Common myeloid progenitor, CD34-positive (primary cell): ENCODE measurements around the gene RAB44.
"Not testable (repeated sequence)": the region's sequence is repeated elsewhere in the genome, so short reads cannot be mapped to it uniquely, and the experiment has no call there.

ENCODE experiments used
- CTCF ChIA-PET: fragments of 350-600 bp; sonication (Branson Sonifier 250); formaldehyde crosslinking; loops from one replicate; lab custom pipeline; 2021; ENCODE audit warnings: antibody characterized with exemption; lab: Charles Lee
- POLR2A ChIA-PET: fragments of 350-600 bp; sonication (Branson Sonifier 250); formaldehyde crosslinking; loops from one replicate; lab custom pipeline; 2021; ENCODE audit warnings: antibody characterized with exemption; lab: Charles Lee
- DNase-seq, 3 donors: peaks; one replicate each; pipeline versions ENCODE4 v3.0.0 to v3.0.0-alpha.2; 2013
- H3K27ac ChIP-seq, 2 experiments: 1 replicate in 1 of 2; 2 replicates in 1 of 2; pipeline ENCODE4 v1.7.0; 2013; ENCODE audit warnings: inconsistent platforms in 2 of 2, low read length in 2 of 2, mild to moderate bottlenecking in 2 of 2, low read depth in 1 of 2, moderate library complexity in 1 of 2; ENCODE audit not compliant: severe bottlenecking in 2 of 2, insufficient read depth in 1 of 2, poor library complexity in 1 of 2
- H3K27me3 ChIP-seq, 5 experiments: replicated peaks in 2 of 5; 1 replicate in 3 of 5; 2 replicates in 2 of 5; pipeline versions ENCODE4 v1.6.1 to v1.7.0; 2013; ENCODE audit warnings: low read length in 4 of 5, mild to moderate bottlenecking in 2 of 5, moderate library complexity in 2 of 5, inconsistent platforms in 1 of 5; ENCODE audit not compliant: insufficient read depth in 5 of 5, control insufficient read depth in 4 of 5
- H3K36me3 ChIP-seq, 4 experiments: 1 replicate in 2 of 4; 2 replicates in 2 of 4; pipeline versions ENCODE4 v1.6.1 to v1.7.0; 2013; ENCODE audit warnings: low read length in 3 of 4, control low read depth in 1 of 4, mild to moderate bottlenecking in 1 of 4; ENCODE audit not compliant: control insufficient read depth in 4 of 4, insufficient read depth in 4 of 4
- H3K4me1 ChIP-seq, 4 experiments: 1 replicate in 3 of 4; 2 replicates in 1 of 4; pipeline versions ENCODE4 v1.6.1 to v1.7.1; 2013; ENCODE audit warnings: low read length in 3 of 4, mild to moderate bottlenecking in 3 of 4, control low read depth in 1 of 4, inconsistent platforms in 1 of 4, moderate library complexity in 1 of 4; ENCODE audit not compliant: control insufficient read depth in 4 of 4, insufficient read depth in 4 of 4; ENCODE audit errors: control extremely low read depth in 1 of 4
- H3K4me3 ChIP-seq, 7 experiments: 1 replicate in 4 of 7; 2 replicates in 3 of 7; pipeline versions ENCODE4 v1.5.1 to v1.7.0; 2013; ENCODE audit warnings: mild to moderate bottlenecking in 7 of 7, low read length in 6 of 7, moderate library complexity in 6 of 7, inconsistent platforms in 2 of 7, low read depth in 2 of 7, control low read depth in 1 of 7; ENCODE audit not compliant: insufficient read depth in 4 of 7, control insufficient read depth in 1 of 7; ENCODE audit errors: extremely low read depth in 1 of 7
- H3K9me3 ChIP-seq, 5 experiments: 1 replicate in 4 of 5; 2 replicates in 1 of 5; pipeline versions ENCODE4 v1.6.1 to v1.7.1; 2013; ENCODE audit warnings: low read length in 4 of 5, mild to moderate bottlenecking in 2 of 5, inconsistent platforms in 1 of 5, low read depth in 1 of 5, moderate library complexity in 1 of 5; ENCODE audit not compliant: control insufficient read depth in 4 of 5, insufficient read depth in 2 of 5; ENCODE audit errors: control extremely low read depth in 1 of 5
- WGBS: methylation state at CpG from one replicate; pipeline ENCODE4 v1.1.5; 2013; ENCODE audit not compliant: insufficient coverage; 5-methylcytosine and 5-hydroxymethylcytosine counted together

The RAB44 gene

DNA sequence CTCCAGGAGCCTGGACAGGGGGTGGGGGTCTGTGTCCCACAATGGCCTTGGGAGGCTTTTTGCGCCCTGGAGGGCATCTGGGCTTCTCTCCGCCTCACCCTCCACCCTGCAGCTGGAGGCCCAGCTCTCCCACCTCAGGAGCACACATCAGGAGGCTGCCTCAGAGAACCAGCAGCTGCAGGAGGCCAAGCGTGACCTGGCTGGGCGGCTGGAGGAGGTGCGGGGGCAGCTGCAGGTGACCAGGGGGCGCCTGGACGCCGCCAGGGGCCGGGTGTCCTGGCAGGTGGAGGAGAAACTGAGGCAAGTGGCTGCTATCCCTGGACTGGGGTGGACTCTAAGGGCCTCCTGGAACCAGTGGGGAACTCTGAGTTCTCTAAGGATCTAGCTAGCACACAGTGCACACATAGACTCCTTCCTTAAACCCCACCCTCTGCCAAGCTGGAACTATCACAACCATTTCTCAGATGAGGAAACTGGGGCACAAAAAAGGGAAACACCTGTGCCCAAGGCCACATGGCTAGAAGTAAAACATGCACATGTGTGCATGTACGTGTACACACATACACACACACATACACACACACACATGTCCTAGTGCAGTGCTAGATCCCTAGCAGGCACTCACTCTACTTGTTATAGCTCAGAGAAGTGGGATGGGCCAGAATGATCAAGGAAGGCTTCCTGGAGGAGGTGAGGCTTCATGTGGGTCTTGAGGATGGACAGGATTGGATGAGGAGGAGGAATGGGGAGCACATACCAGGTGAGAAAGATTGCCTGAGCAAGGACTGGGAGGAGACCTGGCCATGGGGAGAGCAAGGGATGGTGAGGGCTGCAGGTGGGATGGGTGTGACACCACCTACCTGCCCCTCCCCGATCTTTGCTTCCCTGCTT is 22.9 kb downstream of the RAB44 start:
- WGBS, result 91% methylated on average over 9 of the region's 11 CpGs
- peak in 1 of 3 donors; percentile 5 for DNase-seq
- no peak overlapping the region for H3K27ac ChIP-seq
- H3K4me1 ChIP-seq, result peaks cover 0 to 6% (median 0%) of the 10 kb centered on the region in 4 experiments
- ChIA-PET CTCF (interaction anchor here (1.0 to 1.4 kb wide), 4 partner anchors 23 to 133 kb away, joined by 3 to 4 read pairs (median 4); partner anchors contain the start of gene RAB44), POLR2A (interaction anchor here (0.6 kb wide), 1 partner anchor 42 kb away, joined by 3 read pairs; the partner anchor contains the start of gene CDKN1A)
- peaks cover 0 to 14% (median 2%) of the 10 kb centered on the region in 4 experiments for H3K36me3 ChIP-seq
- no peaks in the 10 kb centered on the region for H3K27me3 ChIP-seq
- no peak overlapping the region for H3K4me3 ChIP-seq
- H3K9me3 ChIP-seq, result no peaks in the 10 kb centered on the region

GRCh38 chr6:36721369-36722140 is 23.9 kb downstream of the RAB44 start:
- no peaks in the 10 kb centered on the region for H3K27me3 ChIP-seq
- no peaks in the 10 kb centered on the region for H3K9me3 ChIP-seq
- no peak overlapping the region for H3K4me3 ChIP-seq
- ChIA-PET CTCF (interaction anchor here (0.6 to 4.8 kb wide), 4 partner anchors 10 to 105 kb away, joined by 3 to 27 read pairs (median 4); no protein-coding TSS in a partner anchor), POLR2A (no interaction called here)
- DNase-seq, result no peak
- 95% methylated on average over 14 of the region's 15 CpGs for WGBS
- H3K36me3 ChIP-seq, result peaks cover 0 to 10% (median 2%) of the 10 kb centered on the region in 4 experiments
- no peak overlapping the region for H3K27ac ChIP-seq
- H3K4me1 ChIP-seq, result peaks cover 0 to 6% (median 0%) of the 10 kb centered on the region in 4 experiments

GRCh38 chr6:36722365-36722764 is 24.7 kb downstream of the RAB44 start:
- ChIA-PET POLR2A (no interaction called here), CTCF (interaction anchor here (1.0 to 4.8 kb wide), 5 partner anchors 11 to 106 kb away, joined by 3 to 27 read pairs (median 4); no protein-coding TSS in a partner anchor)
- 97% methylated on average over 10 of the region's 10 CpGs for WGBS
- peaks cover 0 to 10% (median 2%) of the 10 kb centered on the region in 4 experiments for H3K36me3 ChIP-seq
- no peaks in the 10 kb centered on the region for H3K9me3 ChIP-seq
- DNase-seq, result no peak
- H3K4me3 ChIP-seq, result no peak overlapping the region
- no peaks in the 10 kb centered on the region for H3K27me3 ChIP-seq
- H3K4me1 ChIP-seq, result peaks cover 0 to 7% (median 0%) of the 10 kb centered on the region in 4 experiments
- no peak overlapping the region for H3K27ac ChIP-seq

DNA sequence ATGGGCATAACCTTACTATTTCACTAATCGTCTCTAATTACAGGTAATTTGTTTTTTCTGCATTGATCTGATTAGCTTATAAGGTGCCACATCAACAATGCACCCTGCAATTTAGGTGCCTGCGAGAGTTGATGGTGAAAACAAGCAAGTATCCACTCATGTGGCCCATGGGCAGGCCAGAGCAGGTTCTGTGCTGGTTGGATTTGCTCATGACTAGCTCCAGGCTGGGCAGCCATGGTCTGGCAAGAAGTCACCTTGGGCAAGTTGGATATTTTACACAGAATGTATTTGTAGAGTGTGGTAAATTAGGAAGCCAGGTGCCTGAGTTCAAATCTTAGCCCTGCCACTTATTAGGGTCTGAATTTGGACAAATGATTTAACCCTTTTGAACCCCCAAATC is 25.3 kb downstream of the RAB44 start:
- no peak overlapping the region for H3K27ac ChIP-seq
- H3K36me3 ChIP-seq, result peaks cover 0 to 14% (median under 1%) of the 10 kb centered on the region in 4 experiments
- H3K9me3 ChIP-seq, result no peaks in the 10 kb centered on the region
- H3K4me1 ChIP-seq, result peaks cover 0 to 12% (median 0%) of the 10 kb centered on the region in 4 experiments
- 100% methylated on average over 2 of the region's 2 CpGs for WGBS
- DNase-seq, result no peak
- ChIA-PET CTCF (interaction anchor here (1.0 to 4.8 kb wide), 9 partner anchors 10 to 107 kb away, joined by 3 to 27 read pairs (median 4); no protein-coding TSS in a partner anchor), POLR2A (no interaction called here)
- no peak overlapping the region for H3K4me3 ChIP-seq
- H3K27me3 ChIP-seq, result no peaks in the 10 kb centered on the region

DNA sequence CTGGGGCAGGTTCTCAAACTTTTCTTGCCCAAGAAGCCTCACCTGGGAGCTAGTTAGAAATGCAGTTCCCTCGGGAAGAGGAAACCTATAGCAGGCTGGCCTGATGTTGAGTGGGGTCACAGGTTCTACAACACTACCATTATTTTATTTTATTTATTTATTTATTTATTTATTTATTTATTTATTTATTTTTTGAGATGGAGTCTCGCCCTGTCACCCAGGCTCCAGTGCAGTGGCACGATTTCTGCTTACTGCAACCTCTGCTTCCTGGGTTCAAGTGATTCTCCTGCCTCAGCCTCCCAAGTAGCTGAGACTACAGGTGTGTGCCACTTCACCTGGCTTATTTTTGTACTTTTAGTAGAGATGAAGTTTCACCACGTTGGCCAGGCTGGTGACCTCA is 26.4 kb downstream of the RAB44 start:
- H3K4me3 ChIP-seq, DNase-seq, H3K27me3 ChIP-seq, H3K9me3 ChIP-seq, H3K27ac ChIP-seq: not testable (repeated sequence)
- POLR2A ChIA-PET, result interaction anchor here (0.5 kb wide), 1 partner anchor 67 kb away, joined by 3 read pairs; no protein-coding TSS in a partner anchor
- CTCF ChIA-PET, result interaction anchor here (1.0 to 4.8 kb wide), 16 partner anchors 9 to 113 kb away, joined by 3 to 27 read pairs (median 4); partner anchors contain the start of gene RAB44
- peaks cover 0 to 11% (median 0%) of the 10 kb centered on the region in 4 experiments for H3K36me3 ChIP-seq
- H3K4me1 ChIP-seq, result peaks cover 0 to 17% (median 0%) of the 10 kb centered on the region in 4 experiments
- 100% methylated on average over 1 of the region's 4 CpGs for WGBS

DNA sequence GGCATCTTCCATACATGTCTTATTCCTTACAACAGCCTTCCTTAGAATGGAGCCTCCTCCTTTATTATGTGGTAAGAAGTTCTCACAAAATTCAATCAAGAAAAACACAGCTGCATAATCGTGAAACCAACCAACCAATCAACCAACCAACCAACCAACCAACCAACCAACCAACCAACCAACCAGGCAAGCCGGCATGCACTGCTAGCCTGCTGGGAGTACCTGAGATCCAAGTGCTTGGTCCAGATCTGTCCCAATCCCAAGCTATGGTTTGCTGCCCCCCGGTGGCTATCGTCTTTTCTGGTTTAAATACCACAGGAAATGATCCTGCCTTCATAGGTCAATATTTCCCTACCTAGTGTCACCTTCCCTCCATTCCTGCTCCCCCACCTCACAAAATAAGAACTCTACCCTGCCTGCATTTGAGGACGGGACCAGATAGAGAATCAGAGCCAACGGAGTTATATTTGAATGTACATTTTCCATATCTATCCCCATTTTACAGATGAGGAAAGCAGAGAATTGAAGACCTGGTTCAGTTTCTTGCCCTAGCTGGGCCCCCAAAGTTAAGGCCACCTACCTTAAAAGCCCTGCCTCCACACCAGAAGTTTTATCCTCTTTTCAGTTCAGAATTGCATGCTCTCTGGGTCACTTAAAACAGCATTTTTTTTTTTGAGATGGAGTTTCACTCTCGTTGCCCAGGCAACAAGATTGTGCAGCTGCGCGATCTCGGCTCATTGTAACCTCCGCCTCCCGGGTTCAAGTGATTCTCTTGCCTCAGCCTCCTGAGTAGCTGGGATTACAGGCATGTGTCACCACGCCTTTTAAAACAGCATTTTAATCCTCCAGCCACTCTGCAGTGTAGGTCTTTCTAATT is 27.1 kb downstream of the RAB44 start:
- DNase-seq, result peak; percentile 47 to 61 (median 50)
- no peaks in the 10 kb centered on the region for H3K9me3 ChIP-seq
- H3K27me3 ChIP-seq, result no peaks in the 10 kb centered on the region
- CTCF ChIA-PET, result interaction anchor here (0.7 to 4.8 kb wide), 19 partner anchors 8 to 114 kb away, joined by 3 to 27 read pairs (median 3); partner anchors contain the start of genes CDKN1A and RAB44
- H3K27ac ChIP-seq, result no peak overlapping the region
- WGBS, result 83% methylated on average over 11 of the region's 13 CpGs
- no peak overlapping the region for H3K4me3 ChIP-seq
- peaks cover 0 to 17% (median 0%) of the 10 kb centered on the region in 4 experiments for H3K4me1 ChIP-seq
- H3K36me3 ChIP-seq, result peaks cover 0 to 7% (median 0%) of the 10 kb centered on the region in 4 experiments
- POLR2A ChIA-PET, result no interaction called here
